Nucleus accumbens (tissue), 56 donors: Measurements from ENCODE around the gene ST8SIA5.
"Not testable (repeated sequence)": the region's sequence is repeated elsewhere in the genome, so short reads cannot be mapped to it uniquely, and the experiment has no call there.

Source experiments
- DNase-seq, 56 donors: peaks; one replicate each; lab custom pipeline; 2025; lab: John Stamatoyannopoulos, UW

Gene ST8SIA5, protein sequence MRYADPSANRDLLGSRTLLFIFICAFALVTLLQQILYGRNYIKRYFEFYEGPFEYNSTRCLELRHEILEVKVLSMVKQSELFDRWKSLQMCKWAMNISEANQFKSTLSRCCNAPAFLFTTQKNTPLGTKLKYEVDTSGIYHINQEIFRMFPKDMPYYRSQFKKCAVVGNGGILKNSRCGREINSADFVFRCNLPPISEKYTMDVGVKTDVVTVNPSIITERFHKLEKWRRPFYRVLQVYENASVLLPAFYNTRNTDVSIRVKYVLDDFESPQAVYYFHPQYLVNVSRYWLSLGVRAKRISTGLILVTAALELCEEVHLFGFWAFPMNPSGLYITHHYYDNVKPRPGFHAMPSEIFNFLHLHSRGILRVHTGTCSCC

DNA sequence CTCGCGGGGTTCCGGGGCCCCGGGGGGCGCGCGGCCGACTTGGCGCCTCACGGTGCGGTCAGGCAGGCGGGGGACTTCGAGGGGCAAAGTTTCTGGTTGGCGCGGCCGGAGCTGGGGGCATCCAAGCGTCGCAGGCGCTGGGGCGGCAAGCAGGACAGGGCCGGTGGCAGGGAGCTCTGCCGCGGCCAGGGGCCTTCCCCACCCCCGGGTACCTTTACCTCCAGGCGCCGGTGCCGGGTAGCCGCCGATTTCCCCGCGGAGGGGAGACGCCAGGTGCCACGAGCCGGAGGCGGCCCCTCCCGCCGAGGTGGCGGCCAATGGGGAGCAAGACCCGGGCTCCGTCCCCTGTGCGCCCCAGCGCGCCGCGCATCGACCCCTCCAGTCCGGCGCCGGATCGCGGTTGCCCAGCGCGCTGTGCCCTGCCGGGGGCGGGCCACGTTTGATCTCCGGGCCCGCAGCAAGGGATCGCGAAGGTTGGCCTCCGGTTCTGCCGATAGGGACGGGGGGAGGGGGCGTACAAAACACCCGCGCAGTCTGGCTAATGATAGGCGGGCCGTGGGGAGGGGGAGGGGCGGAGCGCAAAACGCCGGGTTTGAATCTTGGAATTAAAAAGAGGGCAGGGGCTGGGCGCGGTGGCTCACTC is at the start of gene ST8SIA5:
Gene ST8SIA5 (minus strand): TSS at position 495 of the 643 bp plus-strand sequence. CDS start 545 bp downstream, outside the sequence.
- peak in 4 of 56 donors; percentile 14 to 45 (median 16) for DNase-seq

DNA sequence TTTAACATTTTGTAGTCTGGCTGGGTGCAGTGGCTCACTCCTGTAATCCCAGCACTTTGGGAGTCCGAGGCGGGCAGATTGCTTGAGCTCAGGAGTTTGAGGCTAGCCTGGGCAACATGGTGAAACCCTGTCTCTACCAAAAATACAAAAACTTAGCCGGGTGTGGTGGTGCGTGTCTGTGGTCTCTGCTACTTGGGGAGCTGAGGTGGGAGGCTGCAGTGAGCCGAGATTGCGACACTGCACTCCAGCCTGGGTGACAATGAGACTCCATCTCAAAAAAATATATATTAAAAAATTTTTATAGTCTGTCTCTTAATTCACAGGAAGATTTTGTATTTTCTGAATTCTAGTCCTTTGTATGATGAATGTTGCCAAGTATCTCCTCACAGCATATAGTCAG is 39.1 kb upstream of the ST8SIA5 start:
- DNase-seq = not testable (repeated sequence)

DNA sequence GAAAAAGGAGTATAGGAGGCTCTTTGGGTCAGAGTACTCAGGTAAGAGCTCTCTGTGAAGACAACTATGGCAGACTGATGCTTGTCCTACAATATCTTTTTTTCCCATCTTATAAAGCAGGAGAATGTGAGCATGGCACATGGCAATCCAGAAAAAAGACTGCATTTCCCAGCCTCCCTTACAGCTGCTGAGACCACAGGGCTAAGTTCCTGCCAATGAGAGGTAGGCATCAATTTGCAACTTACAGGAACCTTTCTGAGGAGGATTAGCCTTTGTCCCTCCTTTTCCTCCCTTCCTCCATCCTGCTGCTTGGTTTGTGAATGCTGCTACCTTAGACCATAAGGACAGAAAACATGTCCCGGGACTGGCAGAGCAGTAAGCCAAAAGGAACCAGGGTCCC is 37.8 kb upstream of the ST8SIA5 start:
- DNase-seq = no peak

DNA sequence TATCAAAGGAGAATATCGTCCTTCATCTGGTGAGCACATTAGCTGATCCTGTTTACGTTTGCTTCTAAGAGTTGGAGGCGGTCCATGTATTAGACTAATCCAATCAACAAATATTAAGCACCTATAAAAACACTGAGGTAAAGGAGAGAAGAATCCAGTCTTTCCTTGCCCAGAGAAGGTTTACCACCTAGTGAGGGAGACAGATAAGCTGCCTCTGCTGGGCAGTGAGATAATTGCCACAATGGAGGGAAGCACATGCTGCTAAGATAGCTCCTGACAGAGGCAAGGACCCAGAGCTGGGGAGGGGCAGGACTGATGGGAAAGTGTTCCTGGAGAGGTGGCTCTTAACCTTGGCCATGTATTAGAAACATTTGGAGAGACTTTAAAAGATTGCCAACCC is 36.7 kb upstream of the ST8SIA5 start:
- DNase-seq = no peak

DNA sequence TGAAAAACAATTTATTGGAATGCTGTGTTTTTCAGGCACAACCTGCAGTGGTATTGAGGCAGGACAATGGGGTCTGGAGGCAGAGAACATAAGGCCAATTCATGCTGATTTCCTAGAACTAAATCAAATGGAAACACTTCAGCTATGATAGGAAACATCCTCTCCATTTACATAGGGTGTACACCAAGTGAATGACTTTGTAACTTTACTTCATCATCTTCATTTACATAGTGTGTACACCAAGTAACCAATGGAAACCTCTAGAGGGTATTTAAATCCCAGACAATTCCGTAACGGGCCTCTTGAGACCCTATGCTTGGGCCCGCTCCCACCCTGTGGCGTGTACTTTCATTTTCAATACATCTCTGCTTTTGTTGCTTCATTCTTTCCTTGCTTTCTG is 32.2 kb upstream of the ST8SIA5 start:
- no peak for DNase-seq

DNA sequence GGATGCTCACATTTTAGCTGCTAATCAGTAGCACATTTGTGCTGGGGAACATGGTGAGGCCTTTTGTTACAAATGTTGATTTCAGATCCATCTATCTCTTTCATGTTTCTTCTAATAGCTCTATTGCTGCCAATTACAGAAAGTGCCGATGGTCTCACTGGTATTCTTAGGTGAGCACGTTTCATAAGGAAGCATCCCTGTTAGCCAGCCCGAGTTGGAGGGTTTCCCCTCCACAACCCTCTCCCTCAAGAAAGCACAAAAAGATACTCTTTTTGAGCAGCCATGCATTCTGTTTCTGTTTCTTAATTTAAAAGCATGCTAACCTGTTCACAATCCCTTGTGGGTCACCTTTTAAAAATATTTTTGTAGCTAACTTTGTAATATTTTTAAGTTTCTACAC is 30.8 kb upstream of the ST8SIA5 start:
- DNase-seq = no peak

DNA sequence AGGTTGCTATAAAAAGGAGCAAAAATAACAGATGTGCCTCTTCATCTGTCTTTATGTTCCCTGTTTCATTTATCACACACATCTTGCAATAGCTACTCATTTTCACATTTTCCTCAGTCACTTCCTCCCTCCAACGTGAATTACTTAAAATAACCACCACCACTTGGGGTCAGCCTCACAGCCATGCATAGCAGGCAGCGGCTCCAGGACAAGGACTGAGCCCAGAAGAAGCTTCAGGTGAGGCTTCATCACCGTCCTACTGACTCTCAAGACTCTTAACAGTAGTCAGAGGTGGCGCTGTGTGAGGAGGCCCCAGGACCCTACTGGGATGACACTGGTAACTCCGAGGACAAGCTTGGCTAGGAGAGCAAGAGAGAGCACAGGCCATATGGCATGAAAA is 15.5 kb upstream of the ST8SIA5 start:
- DNase-seq = no peak

DNA sequence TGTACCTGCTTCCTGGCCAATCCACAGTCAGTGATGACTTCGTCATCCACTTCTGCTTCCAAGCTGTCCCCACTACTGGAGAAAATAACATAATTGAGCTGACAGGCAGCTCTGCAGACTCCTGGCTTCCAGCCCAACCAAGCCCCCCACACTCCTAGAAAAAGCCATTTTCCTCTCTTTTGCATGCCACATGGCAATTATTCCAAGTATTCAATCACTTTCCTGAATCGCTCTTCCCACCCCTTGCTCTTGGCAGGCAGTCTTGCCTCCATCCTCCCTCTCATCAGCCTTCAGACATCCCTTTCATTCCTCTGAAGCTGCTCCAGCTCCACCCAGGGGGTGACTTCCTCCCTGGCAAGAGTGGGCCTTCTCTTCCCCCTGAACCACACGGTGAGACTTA is 14.3 kb upstream of the ST8SIA5 start:
- DNase-seq = peak in 3 of 56 donors; percentile 19 to 22 (median 20)

DNA sequence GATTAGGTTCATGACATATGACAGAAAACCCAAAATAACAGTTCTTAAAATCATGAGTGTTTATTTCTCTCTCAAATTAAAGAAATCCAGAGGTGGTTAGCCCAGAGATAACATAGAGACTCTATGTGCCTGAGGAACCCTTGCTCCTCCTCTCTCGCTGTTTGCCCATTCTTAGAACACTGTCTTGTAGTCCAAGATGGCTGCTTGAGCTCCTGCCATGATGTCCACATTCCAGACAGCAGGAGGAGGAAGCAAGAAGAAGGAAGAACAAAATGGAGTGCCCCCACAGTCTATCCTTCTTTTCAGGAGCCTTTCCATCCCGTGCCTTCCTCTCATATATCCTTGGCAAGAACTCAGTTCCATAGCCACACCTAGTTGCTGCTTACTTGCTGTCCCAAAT is 13.9 kb upstream of the ST8SIA5 start:
- DNase-seq = no peak

DNA sequence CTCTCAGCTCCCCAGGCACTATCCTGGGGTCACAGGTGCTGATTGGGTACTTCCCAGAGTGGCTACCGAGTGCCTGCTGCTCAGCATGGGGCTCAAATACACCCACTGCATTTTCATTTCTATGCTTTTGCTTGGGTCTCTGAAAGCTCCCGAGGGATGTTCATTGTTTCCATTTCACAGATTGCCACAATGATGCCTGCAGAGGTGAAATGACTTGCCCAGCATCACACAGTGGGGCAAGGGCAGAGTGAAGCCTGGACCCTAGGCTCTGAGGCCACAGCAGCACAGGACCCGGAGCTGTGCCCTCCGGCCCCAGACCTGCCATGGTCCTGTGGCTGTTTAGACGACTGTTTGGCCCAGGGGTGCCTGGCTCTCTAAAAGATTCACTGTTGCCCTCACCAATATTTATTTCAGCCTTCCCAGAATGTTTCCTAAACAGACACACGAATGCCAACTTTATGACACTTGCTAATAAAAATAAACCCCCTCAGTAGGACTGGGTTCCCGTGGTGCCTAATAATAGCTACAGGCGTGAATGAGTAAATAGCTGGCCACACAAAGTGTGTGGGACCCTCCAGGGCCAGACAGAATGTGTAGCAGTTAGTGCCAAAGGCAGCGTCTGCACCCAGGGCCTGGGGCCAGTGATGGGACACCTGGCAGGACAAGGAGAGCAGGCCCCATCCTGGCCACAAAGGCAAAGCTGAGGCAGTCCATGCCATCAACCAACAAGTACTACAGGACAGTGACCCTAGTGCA is 11.5 kb upstream of the ST8SIA5 start:
- DNase-seq = no peak

DNA sequence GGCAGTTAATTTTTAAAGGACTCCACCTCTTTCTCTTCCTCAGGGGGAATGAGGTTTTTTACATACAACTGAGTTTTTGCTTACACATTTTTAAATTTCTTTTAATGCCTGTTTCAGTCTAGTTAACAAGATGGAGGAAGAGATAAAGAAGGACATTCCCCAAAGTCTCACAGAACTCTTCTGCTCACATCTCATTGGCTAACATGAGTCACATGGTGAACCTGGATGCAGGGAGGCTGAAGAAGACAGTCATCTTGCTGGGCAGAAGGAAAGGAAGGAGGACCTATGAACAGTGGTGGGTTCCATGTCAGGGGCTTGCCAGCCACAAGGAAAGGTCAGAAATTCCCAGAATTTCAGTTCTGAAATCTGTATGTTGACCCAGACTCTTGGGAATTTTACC is 10.4 kb upstream of the ST8SIA5 start:
- DNase-seq = no peak

DNA sequence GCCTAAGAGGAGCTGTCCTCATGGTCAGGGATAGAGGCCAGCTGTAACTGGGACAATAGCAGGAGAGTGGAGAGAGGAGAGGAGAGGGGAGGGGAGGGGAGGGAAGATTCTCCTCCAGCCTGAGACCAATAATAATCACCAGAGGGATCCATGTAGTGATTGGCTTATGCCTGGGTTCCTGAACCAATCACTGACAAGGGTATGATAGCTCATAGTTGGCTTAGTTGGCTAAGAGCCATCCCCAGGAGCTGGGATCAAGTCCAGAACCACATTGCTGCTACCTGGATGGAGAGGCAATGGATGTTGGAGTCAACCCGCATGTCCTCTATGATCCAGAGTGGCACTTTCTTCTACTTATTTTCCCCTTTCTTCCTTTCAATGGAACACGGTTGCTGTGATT is 7.7 kb upstream of the ST8SIA5 start:
- no peak for DNase-seq

DNA sequence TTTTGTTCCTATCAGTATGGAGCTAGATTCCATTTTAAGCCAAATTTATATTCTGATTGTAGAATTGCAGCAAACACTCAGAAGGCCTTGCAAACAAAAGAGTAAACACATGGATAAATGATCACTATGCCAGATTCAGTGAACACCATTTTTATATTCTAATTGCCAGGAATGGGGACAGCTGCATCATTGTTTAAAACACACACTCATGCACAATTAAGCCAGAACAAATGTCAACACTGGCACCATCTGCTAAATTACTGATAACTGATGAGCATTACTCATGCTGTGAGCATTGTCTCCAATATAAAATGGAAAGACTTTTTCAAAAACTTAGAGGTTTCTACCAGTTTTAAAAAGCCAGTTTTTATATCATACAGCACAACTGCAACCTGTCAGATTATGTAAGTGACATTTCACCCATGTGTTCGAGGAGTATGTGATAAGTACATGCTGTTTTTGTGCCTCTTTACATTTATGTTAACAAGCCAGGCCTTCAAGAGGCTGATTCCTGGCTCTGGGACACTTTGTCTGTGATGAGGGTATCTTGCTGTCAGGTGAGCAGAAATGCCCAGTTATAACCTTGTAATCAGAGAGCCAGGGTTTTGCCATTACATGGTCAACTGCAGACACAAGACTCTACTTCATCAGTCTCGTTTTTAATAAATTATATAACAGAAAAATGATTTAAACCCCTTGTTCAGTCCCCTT is 4.4 kb upstream of the ST8SIA5 start:
- DNase-seq = no peak

DNA sequence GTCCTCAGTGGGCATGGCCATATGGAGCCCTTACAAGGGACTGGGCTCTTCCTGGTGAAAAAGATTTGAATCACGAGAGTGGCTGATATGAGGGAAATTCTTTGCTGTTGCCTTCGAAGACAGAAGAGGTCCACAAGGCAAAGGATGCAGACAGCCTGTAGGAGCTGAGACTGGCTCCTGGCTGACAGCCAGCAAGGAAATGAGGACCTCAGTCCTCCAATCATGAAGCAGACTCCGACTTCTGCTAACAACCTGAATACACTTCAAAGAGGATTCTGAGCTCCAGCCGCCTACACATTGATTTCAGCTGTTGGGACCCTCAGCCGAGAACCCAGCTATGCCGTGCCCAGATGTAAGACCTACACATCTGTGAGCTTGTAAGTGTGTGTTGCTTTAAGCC is 3.0 kb upstream of the ST8SIA5 start:
- DNase-seq = no peak

DNA sequence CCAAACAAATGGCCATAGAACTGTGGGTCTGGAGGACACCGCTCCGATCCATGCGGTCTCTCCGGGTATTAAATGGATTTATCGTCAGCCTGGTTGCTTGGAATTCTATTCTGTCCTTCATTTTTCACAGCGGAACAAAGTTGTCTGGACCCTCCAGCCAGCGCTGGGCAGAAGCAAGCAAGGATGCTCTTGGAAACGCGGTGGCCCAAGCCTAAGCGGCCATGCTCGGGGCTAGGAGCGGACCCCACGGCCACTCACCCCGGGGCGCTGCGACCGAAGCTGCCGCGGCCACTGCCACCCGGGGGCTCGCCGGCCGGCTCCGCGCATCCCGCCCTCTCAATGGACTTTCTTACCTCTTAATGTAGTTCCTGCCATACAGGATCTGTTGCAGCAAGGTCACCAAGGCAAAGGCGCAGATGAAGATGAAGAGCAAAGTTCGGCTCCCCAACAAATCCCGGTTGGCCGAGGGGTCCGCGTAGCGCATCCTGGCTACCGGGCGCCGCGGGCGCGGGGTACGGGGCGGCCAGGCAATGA is 761 bp downstream of the ST8SIA5 start:
- DNase-seq = peak in 1 of 56 donors; percentile 8

DNA sequence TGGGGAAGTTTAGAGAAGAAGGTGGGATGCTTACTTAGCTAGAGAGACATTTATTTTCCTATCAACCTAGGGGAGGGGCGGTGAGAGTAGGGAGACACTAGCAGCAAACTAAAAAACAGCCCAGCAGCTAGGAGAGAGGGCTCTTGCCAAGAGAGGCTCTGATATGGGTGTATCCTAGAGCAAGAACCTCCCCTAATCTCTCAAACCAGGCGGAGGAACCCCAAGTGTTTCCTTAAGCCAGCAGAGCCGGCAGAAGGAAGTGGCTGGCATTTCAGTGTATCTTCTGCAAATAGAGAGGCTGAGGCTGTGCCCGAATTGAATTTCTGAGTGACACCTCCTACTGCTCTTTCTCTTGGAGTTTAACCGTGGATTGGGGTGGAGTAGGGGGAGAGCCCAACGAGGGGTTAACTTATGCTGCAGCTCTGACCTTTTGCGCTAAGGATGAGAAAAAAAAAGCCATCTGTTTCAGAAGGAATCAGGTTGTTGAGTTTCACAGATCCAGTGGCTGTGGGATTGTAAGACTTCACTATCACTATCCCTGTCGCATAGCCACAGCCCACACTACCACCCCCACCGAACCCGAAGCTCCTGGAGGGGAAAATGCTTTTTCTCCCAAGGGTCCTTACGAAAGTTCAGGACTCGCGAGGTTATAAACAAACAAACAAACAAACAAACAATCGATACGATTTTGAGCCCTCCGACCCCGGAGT is 1.4 kb downstream of the ST8SIA5 start:
- no peak for DNase-seq

DNA sequence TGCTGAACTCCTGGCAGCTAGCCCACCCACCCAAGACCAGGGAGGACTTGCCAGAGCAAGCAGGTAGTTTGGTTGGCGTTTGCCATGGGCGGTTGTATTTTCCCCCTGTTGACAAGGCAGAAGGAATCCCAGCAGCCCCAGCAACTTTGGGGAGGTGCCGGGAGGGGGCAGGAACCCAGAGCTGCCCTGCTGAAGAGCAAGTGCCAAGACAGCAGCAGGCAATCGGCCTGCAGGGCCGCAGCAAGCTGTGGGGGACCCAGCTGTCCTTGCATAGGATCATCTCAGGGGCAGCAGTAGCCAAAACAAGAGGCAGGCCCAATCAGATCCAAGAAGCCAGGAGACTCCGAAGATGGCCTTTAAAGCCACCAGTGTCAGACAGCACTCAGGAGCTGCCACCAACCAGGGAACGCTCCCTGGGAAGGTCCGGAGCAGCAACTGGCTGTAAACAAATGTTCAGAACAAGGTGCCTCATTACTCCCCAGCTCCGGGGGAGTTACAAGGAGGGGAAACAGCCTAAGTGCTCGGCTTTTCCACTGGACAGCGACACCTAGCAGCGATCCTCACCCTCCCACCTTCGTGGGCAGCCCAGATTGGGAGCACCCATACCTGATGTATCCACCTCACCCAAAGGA is 2.1 kb downstream of the ST8SIA5 start:
- DNase-seq = no peak

DNA sequence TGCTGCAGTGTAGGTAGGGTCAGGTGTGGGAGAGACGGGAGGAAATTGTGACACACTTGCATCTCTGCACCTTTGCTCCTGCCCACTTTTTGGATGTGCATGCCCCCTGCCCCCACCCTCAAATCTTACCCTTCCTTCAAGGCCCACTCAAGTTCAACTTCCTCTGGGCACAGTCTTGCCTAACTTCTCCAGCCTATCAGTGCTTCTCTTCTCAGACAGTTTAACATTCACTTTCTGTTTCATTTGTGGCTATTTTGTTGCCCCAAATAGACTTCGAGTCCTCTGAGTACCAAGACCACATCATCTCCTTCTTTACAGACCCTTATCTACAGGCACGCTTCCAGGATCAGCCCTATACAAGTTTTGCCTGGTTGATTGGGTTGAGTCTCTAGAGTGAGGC is 2.7 kb downstream of the ST8SIA5 start:
- DNase-seq = no peak

DNA sequence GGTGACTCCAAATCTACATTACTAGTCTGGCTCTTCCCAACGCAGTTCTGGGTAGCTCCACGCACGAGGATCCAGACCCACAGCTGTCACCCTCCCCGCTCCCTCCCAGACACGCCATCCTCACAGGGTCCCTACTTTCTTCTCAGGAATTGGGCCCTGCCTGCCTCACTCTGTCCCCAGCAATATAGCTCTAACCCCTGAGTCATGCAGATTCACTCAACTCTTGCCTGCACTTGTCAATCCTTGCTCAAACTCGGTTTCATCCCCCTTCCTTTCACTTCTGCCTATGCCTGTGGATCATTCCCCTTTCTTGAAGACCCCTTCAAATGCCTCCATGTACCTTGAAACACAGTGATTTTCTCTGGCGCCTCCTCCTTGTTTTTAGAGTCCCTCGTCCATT is 5.0 kb downstream of the ST8SIA5 start:
- DNase-seq = no peak
